Measurements from ENCODE around the gene ANO2. TPM values are rescaled to one million over a fixed set of nuclear protein-coding genes. Genes with fewer than 3 reads are reported as not detected.
"Not testable (repeated sequence)": the region's sequence is repeated elsewhere in the genome, so short reads cannot be mapped to it uniquely, and the experiment has no call there.

ANO2 gene
- total RNA-seq, 2 donors from 2014 or later = not detected

- not testable (repeated sequence) for H3K4me1 Mint-ChIP-seq (ENCODE audit: low read depth in 2 of 2); H3K27ac Mint-ChIP-seq; H3K9me3 Mint-ChIP-seq; H3K4me3 Mint-ChIP-seq; DNase-seq (ENCODE audit: low spot score); ATAC-seq; H3K36me3 Mint-ChIP-seq
- peaks cover under 1 to 12% of the 10 kb centered on the region in 2 donors for H3K27me3 Mint-ChIP-seq
These were observed 275.4 kb downstream of the ANO2 start for GRCh38 chr12:5669624-5670023.

GRCh38 chr12:5665615-5666014 is 279.4 kb downstream of the ANO2 start:
- no peaks in the 10 kb centered on the region for H3K36me3 Mint-ChIP-seq
- H3K4me1 Mint-ChIP-seq (ENCODE audit: low read depth in 2 of 2) = no peaks in the 10 kb centered on the region
- H3K27me3 Mint-ChIP-seq = peaks cover 0 to 8% of the 10 kb centered on the region in 2 donors
- no peak for DNase-seq (ENCODE audit: low spot score)
- no peak overlapping the region for H3K27ac Mint-ChIP-seq
- H3K4me3 Mint-ChIP-seq = no peak overlapping the region
- ATAC-seq = peak in 1 of 2 donors; percentile 14
- no peaks in the 10 kb centered on the region for H3K9me3 Mint-ChIP-seq

GRCh38 chr12:5661811-5662210 is 283.2 kb downstream of the ANO2 start:
- Mint-ChIP-seq H3K4me3 (no peak overlapping the region), H3K9me3 (no peaks in the 10 kb centered on the region), H3K4me1 (ENCODE audit: low read depth in 2 of 2) (no peaks in the 10 kb centered on the region), H3K27me3 (no peaks in the 10 kb centered on the region), H3K36me3 (no peaks in the 10 kb centered on the region), H3K27ac (no peak overlapping the region)
- DNase-seq (ENCODE audit: low spot score) (no peak), ATAC-seq (peak in 1 of 2 donors; percentile 4)

- no peaks in the 10 kb centered on the region for H3K36me3 Mint-ChIP-seq
- no peak overlapping the region for H3K4me3 Mint-ChIP-seq
- H3K27me3 Mint-ChIP-seq = no peaks in the 10 kb centered on the region
- no peaks in the 10 kb centered on the region for H3K4me1 Mint-ChIP-seq (ENCODE audit: low read depth in 2 of 2)
- no peaks in the 10 kb centered on the region for H3K9me3 Mint-ChIP-seq
- ATAC-seq (no peak), DNase-seq (ENCODE audit: low spot score) (no peak)
- no peak overlapping the region for H3K27ac Mint-ChIP-seq
These were observed 284.8 kb downstream of the ANO2 start for GRCh38 chr12:5660238-5660637.

- H3K4me1 Mint-ChIP-seq (ENCODE audit: low read depth in 2 of 2); DNase-seq (ENCODE audit: low spot score); H3K4me3 Mint-ChIP-seq; ATAC-seq; H3K36me3 Mint-ChIP-seq; H3K27ac Mint-ChIP-seq; H3K9me3 Mint-ChIP-seq; H3K27me3 Mint-ChIP-seq: not testable (repeated sequence)
These were observed 286.6 kb downstream of the ANO2 start for GRCh38 chr12:5658339-5658941.

- H3K4me1 Mint-ChIP-seq (ENCODE audit: low read depth in 2 of 2) = no peaks in the 10 kb centered on the region
- ATAC-seq (no peak), DNase-seq (ENCODE audit: low spot score) (no peak)
- H3K4me3 Mint-ChIP-seq = no peak overlapping the region
- no peaks in the 10 kb centered on the region for H3K36me3 Mint-ChIP-seq
- H3K27ac Mint-ChIP-seq = no peak overlapping the region
- no peaks in the 10 kb centered on the region for H3K9me3 Mint-ChIP-seq
- H3K27me3 Mint-ChIP-seq = no peaks in the 10 kb centered on the region
These were observed 288.2 kb downstream of the ANO2 start for GRCh38 chr12:5656836-5657235.

GRCh38 chr12:5655120-5655519 is 289.9 kb downstream of the ANO2 start:
- no peak overlapping the region for H3K4me3 Mint-ChIP-seq
- H3K36me3 Mint-ChIP-seq = no peaks in the 10 kb centered on the region
- no peak overlapping the region for H3K27ac Mint-ChIP-seq
- DNase-seq (ENCODE audit: low spot score) = no peak
- H3K4me1 Mint-ChIP-seq (ENCODE audit: low read depth in 2 of 2) = no peaks in the 10 kb centered on the region
- H3K27me3 Mint-ChIP-seq = peaks cover 0 to 3% of the 10 kb centered on the region in 2 donors
- no peak for ATAC-seq
- no peaks in the 10 kb centered on the region for H3K9me3 Mint-ChIP-seq

GRCh38 chr12:5654019-5654418 is 291.0 kb downstream of the ANO2 start:
- H3K4me3 Mint-ChIP-seq = no peak overlapping the region
- no peak overlapping the region for H3K27ac Mint-ChIP-seq
- ATAC-seq = no peak
- H3K36me3 Mint-ChIP-seq = no peaks in the 10 kb centered on the region
- no peaks in the 10 kb centered on the region for H3K4me1 Mint-ChIP-seq (ENCODE audit: low read depth in 2 of 2)
- no peaks in the 10 kb centered on the region for H3K9me3 Mint-ChIP-seq
- no peak for DNase-seq (ENCODE audit: low spot score)
- H3K27me3 Mint-ChIP-seq = peaks cover 0 to 6% of the 10 kb centered on the region in 2 donors

GRCh38 chr12:5650829-5651461 is 294.1 kb downstream of the ANO2 start:
- ATAC-seq (no peak), DNase-seq (ENCODE audit: low spot score) (no peak)
- Mint-ChIP-seq H3K4me1 (ENCODE audit: low read depth in 2 of 2) (no peaks in the 10 kb centered on the region), H3K4me3 (no peak overlapping the region), H3K27ac (no peak overlapping the region), H3K36me3 (no peaks in the 10 kb centered on the region), H3K27me3 (peaks cover 11 to 16% of the 10 kb centered on the region in 2 donors), H3K9me3 (no peaks in the 10 kb centered on the region)

- no peaks in the 10 kb centered on the region for H3K4me1 Mint-ChIP-seq (ENCODE audit: low read depth in 2 of 2)
- H3K27ac Mint-ChIP-seq = no peak overlapping the region
- no peaks in the 10 kb centered on the region for H3K36me3 Mint-ChIP-seq
- ATAC-seq = no peak
- no peak overlapping the region for H3K4me3 Mint-ChIP-seq
- H3K9me3 Mint-ChIP-seq = no peaks in the 10 kb centered on the region
- H3K27me3 Mint-ChIP-seq = peaks cover 12 to 16% of the 10 kb centered on the region in 2 donors
- no peak for DNase-seq (ENCODE audit: low spot score)
These were observed 294.8 kb downstream of the ANO2 start for GRCh38 chr12:5650281-5650680.

GRCh38 chr12:5648692-5649359 is 296.2 kb downstream of the ANO2 start:
- no peak for DNase-seq (ENCODE audit: low spot score)
- ATAC-seq = no peak
- Mint-ChIP-seq H3K4me3 (no peak overlapping the region), H3K4me1 (ENCODE audit: low read depth in 2 of 2) (no peaks in the 10 kb centered on the region), H3K9me3 (no peaks in the 10 kb centered on the region), H3K36me3 (no peaks in the 10 kb centered on the region), H3K27ac (no peak overlapping the region), H3K27me3 (peaks cover 18 to 20% of the 10 kb centered on the region in 2 donors)

- H3K27me3 Mint-ChIP-seq = peaks cover 23 to 51% of the 10 kb centered on the region in 2 donors
These were observed 301.8 kb downstream of the ANO2 start for GRCh38 chr12:5643266-5643665.

GRCh38 chr12:5637698-5638097 is 307.4 kb downstream of the ANO2 start:
- DNase-seq (ENCODE audit: low spot score) (no peak), ATAC-seq (no peak)
- no peak overlapping the region for H3K27ac Mint-ChIP-seq
- H3K36me3 Mint-ChIP-seq = no peaks in the 10 kb centered on the region
- no peaks in the 10 kb centered on the region for H3K4me1 Mint-ChIP-seq (ENCODE audit: low read depth in 2 of 2)
- no peak overlapping the region for H3K4me3 Mint-ChIP-seq
- H3K9me3 Mint-ChIP-seq = no peaks in the 10 kb centered on the region
- peaks cover 23 to 24% of the 10 kb centered on the region in 2 donors for H3K27me3 Mint-ChIP-seq

More at GRCh38 chr12:5643266-5643665, 301.8 kb downstream of the ANO2 start:
- H3K4me1 Mint-ChIP-seq (ENCODE audit: low read depth in 2 of 2) = no peaks in the 10 kb centered on the region
- ATAC-seq = no peak
- H3K4me3 Mint-ChIP-seq = no peak overlapping the region
- no peak overlapping the region for H3K27ac Mint-ChIP-seq
- H3K9me3 Mint-ChIP-seq = no peaks in the 10 kb centered on the region
- H3K36me3 Mint-ChIP-seq = no peaks in the 10 kb centered on the region
- DNase-seq (ENCODE audit: low spot score) = no peak

GRCh38 chr12:5636907-5637306 is 308.2 kb downstream of the ANO2 start:
- no peaks in the 10 kb centered on the region for H3K4me1 Mint-ChIP-seq (ENCODE audit: low read depth in 2 of 2)
- peaks cover 15 to 18% of the 10 kb centered on the region in 2 donors for H3K27me3 Mint-ChIP-seq
- no peak for DNase-seq (ENCODE audit: low spot score)
- no peak overlapping the region for H3K4me3 Mint-ChIP-seq
- no peaks in the 10 kb centered on the region for H3K36me3 Mint-ChIP-seq
- ATAC-seq = no peak
- no peaks in the 10 kb centered on the region for H3K9me3 Mint-ChIP-seq
- no peak overlapping the region for H3K27ac Mint-ChIP-seq
